ENCODE data around the gene DSCAM.

DSCAM gene

GRCh38 chr21:40783404-40783803 is 63.6 kb downstream of the DSCAM start:
- no peak for DNase-seq (ENCODE audit: extremely low read depth, low read depth)
- no peak for TF ChIP-seq CTCF (IDR thresholded peaks at IDR 0.05; ENCODE audit: low read depth, low read length, missing control alignments)
- no peak overlapping the region for H3K4me3 ChIP-seq (replicated peaks; ENCODE audit: low read depth, low read length)

GRCh38 chr21:40770435-40771055 is 76.4 kb downstream of the DSCAM start:
- TF ChIP-seq CTCF (IDR thresholded peaks at IDR 0.05; ENCODE audit: low read depth, low read length, missing control alignments), result no peak
- no peak for DNase-seq (ENCODE audit: extremely low read depth, low read depth)
- H3K4me3 ChIP-seq (replicated peaks; ENCODE audit: low read depth, low read length), result no peak overlapping the region

- DNase-seq (ENCODE audit: extremely low read depth, low read depth), result no peak
- no peak overlapping the region for H3K4me3 ChIP-seq (replicated peaks; ENCODE audit: low read depth, low read length)
- TF ChIP-seq CTCF (IDR thresholded peaks at IDR 0.05; ENCODE audit: low read depth, low read length, missing control alignments), result no peak
These were observed 77.7 kb downstream of the DSCAM start for GRCh38 chr21:40769231-40769630.

- H3K4me3 ChIP-seq (replicated peaks; ENCODE audit: low read depth, low read length), result no peak overlapping the region
- no peak for DNase-seq (ENCODE audit: extremely low read depth, low read depth)
- TF ChIP-seq CTCF (IDR thresholded peaks at IDR 0.05; ENCODE audit: low read depth, low read length, missing control alignments), result no peak
These were observed 78.9 kb downstream of the DSCAM start for GRCh38 chr21:40768056-40768455.

- H3K4me3 ChIP-seq (replicated peaks; ENCODE audit: low read depth, low read length), result no peak overlapping the region
- no peak for TF ChIP-seq CTCF (IDR thresholded peaks at IDR 0.05; ENCODE audit: low read depth, low read length, missing control alignments)
- DNase-seq (ENCODE audit: extremely low read depth, low read depth), result no peak
These were observed 80.6 kb downstream of the DSCAM start for GRCh38 chr21:40766381-40766780.

GRCh38 chr21:40765811-40766210 is 81.1 kb downstream of the DSCAM start:
- TF ChIP-seq CTCF (IDR thresholded peaks at IDR 0.05; ENCODE audit: low read depth, low read length, missing control alignments), result no peak
- H3K4me3 ChIP-seq (replicated peaks; ENCODE audit: low read depth, low read length), result no peak overlapping the region
- DNase-seq (ENCODE audit: extremely low read depth, low read depth), result no peak

GRCh38 chr21:40760821-40761220 is 86.1 kb downstream of the DSCAM start:
- TF ChIP-seq CTCF (IDR thresholded peaks at IDR 0.05; ENCODE audit: low read depth, low read length, missing control alignments), result no peak

More at GRCh38 chr21:40760821-40761220, 86.1 kb downstream of the DSCAM start:
- no peak for DNase-seq (ENCODE audit: extremely low read depth, low read depth)
- no peak overlapping the region for H3K4me3 ChIP-seq (replicated peaks; ENCODE audit: low read depth, low read length)
